H9 (cell line): ENCODE results near the gene TMEM135. TPM values are rescaled to one million over a fixed set of nuclear protein-coding genes. Genes with fewer than 3 reads are reported as not detected.

ENCODE experiments used
- DNase-seq: peaks from one replicate; pipeline ENCODE4 v3.0.0-alpha.2; 2017
- H2AFZ ChIP-seq: one replicate; pipeline ENCODE4 v1.6.1; 2013; ENCODE audit warnings: mild to moderate bottlenecking, low read length, control low read depth, moderate library complexity
- H2AK5ac ChIP-seq: 2 replicates; pipeline ENCODE4 v1.6.1; 2013; ENCODE audit warnings: low read length, control low read depth, mixed read lengths; ENCODE audit not compliant: insufficient read length
- H2BK120ac ChIP-seq: one replicate; pipeline ENCODE4 v1.6.1; 2013; ENCODE audit warnings: low read depth, mild to moderate bottlenecking, low read length, control low read depth, inconsistent platforms; ENCODE audit not compliant: poor library complexity, severe bottlenecking
- H2BK12ac ChIP-seq: 2 replicates; pipeline ENCODE4 v1.6.1; 2013; ENCODE audit warnings: low read length, control low read depth, mixed read lengths, low read depth; ENCODE audit not compliant: insufficient read length
- H2BK15ac ChIP-seq: 2 replicates; pipeline ENCODE4 v1.6.1; 2013; ENCODE audit warnings: low read depth, low read length, control low read depth
- H2BK20ac ChIP-seq: one replicate; pipeline ENCODE4 v1.6.1; 2013; ENCODE audit warnings: low read depth, mild to moderate bottlenecking, low read length, control low read depth, inconsistent platforms; ENCODE audit not compliant: poor library complexity, severe bottlenecking
- H2BK5ac ChIP-seq: 2 replicates; pipeline ENCODE4 v1.6.1; 2013; ENCODE audit warnings: low read length, control low read depth, mixed read lengths; ENCODE audit not compliant: insufficient read length
- H3K14ac ChIP-seq: 2 replicates; pipeline ENCODE4 v1.6.1; 2013; ENCODE audit warnings: low read length, control low read depth; ENCODE audit not compliant: insufficient read depth
- H3K18ac ChIP-seq: 2 replicates; pipeline ENCODE4 v1.6.1; 2013; ENCODE audit warnings: low read depth, mild to moderate bottlenecking, mixed read lengths, low read length, control low read depth; ENCODE audit not compliant: insufficient read length
- H3K23ac ChIP-seq: 2 replicates; pipeline ENCODE4 v1.6.1; 2013; ENCODE audit warnings: low read length, control low read depth, mixed read lengths, low read depth; ENCODE audit not compliant: insufficient read length
- H3K23me2 ChIP-seq: 2 replicates; pipeline ENCODE4 v1.6.1; 2013; ENCODE audit warnings: low read depth, mild to moderate bottlenecking, mixed read lengths, low read length, control low read depth; ENCODE audit not compliant: insufficient read length, poor library complexity, severe bottlenecking
- H3K27ac ChIP-seq: 2 replicates; pipeline ENCODE4 v1.5.1; 2013; ENCODE audit warnings: low read length, control low read depth, mixed read lengths, low read depth; ENCODE audit not compliant: insufficient read length
- H3K27me3 ChIP-seq: 2 replicates; pipeline ENCODE4 v1.6.1; 2013; ENCODE audit warnings: low read length, control low read depth, inconsistent platforms; ENCODE audit not compliant: insufficient read depth
- H3K4ac ChIP-seq: 2 replicates; pipeline ENCODE4 v1.6.1; 2013; ENCODE audit warnings: low read depth, mild to moderate bottlenecking, control low read depth, inconsistent platforms, low read length, moderate library complexity
- H3K4me1 ChIP-seq: 2 replicates; pipeline ENCODE4 v1.6.1; 2013; ENCODE audit warnings: low read length, control low read depth, inconsistent platforms; ENCODE audit not compliant: insufficient read depth
- H3K4me2 ChIP-seq: 2 replicates; pipeline ENCODE4 v1.6.1; 2013; ENCODE audit warnings: low read length, control low read depth, mixed read lengths; ENCODE audit not compliant: insufficient read length, insufficient read depth
- H3K56ac ChIP-seq: 2 replicates; pipeline ENCODE4 v1.6.1; 2013; ENCODE audit warnings: low read depth, mild to moderate bottlenecking, mixed read lengths, low read length, control low read depth; ENCODE audit not compliant: insufficient read length
- H3K79me1 ChIP-seq: 2 replicates; pipeline ENCODE4 v1.6.1; 2013; ENCODE audit warnings: low read depth, mild to moderate bottlenecking, moderate library complexity, low read length, control low read depth, inconsistent platforms; ENCODE audit not compliant: insufficient read depth, poor library complexity, severe bottlenecking
- H3K79me2 ChIP-seq: 2 replicates; pipeline ENCODE4 v1.6.1; 2013; ENCODE audit warnings: low read length, control low read depth, inconsistent platforms; ENCODE audit not compliant: insufficient read depth
- H3K9ac ChIP-seq: 2 replicates; pipeline ENCODE4 v1.6.1; 2013; ENCODE audit warnings: low read length, control low read depth, mixed read lengths; ENCODE audit not compliant: insufficient read length; ENCODE audit errors: extremely low read depth
- H3K9me3 ChIP-seq: one replicate; pipeline ENCODE4 v1.6.1; 2013; ENCODE audit warnings: low read depth, low read length, inconsistent platforms; ENCODE audit not compliant: control insufficient read depth
- H3T11ph ChIP-seq: one replicate; pipeline ENCODE4 v1.6.1; 2013; ENCODE audit warnings: mild to moderate bottlenecking, low read length, control low read depth, inconsistent platforms
- H4K20me1 ChIP-seq: one replicate; pipeline ENCODE4 v1.6.1; 2013; ENCODE audit not compliant: control insufficient read depth, insufficient read length, insufficient read depth
- H4K5ac ChIP-seq: 2 replicates; pipeline ENCODE4 v1.6.1; 2013; ENCODE audit warnings: low read depth, mild to moderate bottlenecking, mixed read lengths, low read length, control low read depth; ENCODE audit not compliant: insufficient read length
- H4K8ac ChIP-seq: replicated peaks from 2 replicates; pipeline ENCODE4 v1.6.1; 2013; ENCODE audit warnings: low read length, control low read depth, mixed read lengths, low read depth; ENCODE audit not compliant: insufficient read length
- H4K91ac ChIP-seq: 2 replicates; pipeline ENCODE4 v1.6.1; 2013; ENCODE audit warnings: low read depth, mild to moderate bottlenecking, moderate library complexity, mixed read lengths, low read length, control low read depth; ENCODE audit not compliant: insufficient read length
- H3K27ac Mint-ChIP-seq, 3 experiments: 2 replicates in 2 of 3; 3 replicates in 1 of 3; pipeline ENCODE4 v1.8.0; 2020 to 2021; ENCODE audit warnings: mixed read lengths in 3 of 3, mild to moderate bottlenecking in 1 of 3, moderate library complexity in 1 of 3
- H3K27me3 Mint-ChIP-seq: 2 replicates; pipeline ENCODE4 v1.8.0; 2021; ENCODE audit warnings: low read depth, mild to moderate bottlenecking, moderate library complexity, mixed read lengths
- H3K36me3 Mint-ChIP-seq, 3 experiments: 2 replicates in 2 of 3; 3 replicates in 1 of 3; pipeline ENCODE4 v1.8.0; 2020 to 2021; ENCODE audit warnings: low read depth in 3 of 3, mixed read lengths in 3 of 3; ENCODE audit not compliant: insufficient read depth in 1 of 3
- H3K4me1 Mint-ChIP-seq, 2 experiments: 2 replicates each; pipeline ENCODE4 v1.8.0; 2020; ENCODE audit warnings: mixed read lengths in 2 of 2
- H3K4me3 Mint-ChIP-seq, 2 experiments: 2 replicates in 1 of 2; 3 replicates in 1 of 2; pipeline ENCODE4 v1.8.0; 2020 to 2021; ENCODE audit warnings: mild to moderate bottlenecking in 2 of 2, mixed read lengths in 2 of 2, moderate library complexity in 1 of 2
- H3K9me3 Mint-ChIP-seq, 2 experiments: 2 replicates in 1 of 2; 3 replicates in 1 of 2; pipeline ENCODE4 v1.8.0; 2020; ENCODE audit warnings: mild to moderate bottlenecking in 2 of 2, mixed read lengths in 2 of 2, moderate library complexity in 1 of 2
- CTCF ChIP-seq: fragments of 200-600 bp; sonication (generic); conservative IDR thresholded peaks from 3 replicates; pipeline ENCODE4 v1.8.0; 2021; ENCODE audit warnings: antibody characterized with exemption, mild to moderate bottlenecking
- WGBS: extraction: QIAGEN DNeasy Blood & Tissue Kit; methylation state at CpG from one replicate; pipeline ENCODE4 v1.1.7; 2013; ENCODE audit warnings: missing lambda C conversion rate, low lambda C conversion rate, mixed read lengths; ENCODE audit not compliant: insufficient read length; ENCODE audit errors: extremely low coverage; 5-methylcytosine and 5-hydroxymethylcytosine counted together
- total RNA-seq: library from RNA; stranded (reverse); gene quantifications from 2 replicates; pipeline ENCODE4 v1.2.1, GENCODE V29; 2021

The TMEM135 gene
- total RNA-seq, 1 experiment from 2014 or later, result 25.2 TPM

GRCh38 chr11:87275176-87275575 is 237.4 kb downstream of the TMEM135 start:
- no peaks in the 10 kb centered on the region for H3K23me2 ChIP-seq
- H3K4me2 ChIP-seq, result no peak overlapping the region
- no peaks in the 10 kb centered on the region for H3K27me3 Mint-ChIP-seq
- H4K91ac ChIP-seq, result no peak overlapping the region
- no peak overlapping the region for H2BK20ac ChIP-seq
- no peak overlapping the region for H2AFZ ChIP-seq
- H3K4me1 Mint-ChIP-seq, result peaks cover 5 to 8% of the 10 kb centered on the region in 2 experiments
- H4K5ac ChIP-seq, result no peak overlapping the region
- no peak overlapping the region for H3K9ac ChIP-seq
- H3K36me3 Mint-ChIP-seq, result no peaks in the 10 kb centered on the region
- H3K56ac ChIP-seq, result no peak overlapping the region
- no peak overlapping the region for H3T11ph ChIP-seq
- H3K79me1 ChIP-seq, result no peaks in the 10 kb centered on the region
- H3K18ac ChIP-seq, result no peak overlapping the region
- no peak overlapping the region for H2BK15ac ChIP-seq
- H3K23ac ChIP-seq, result no peak overlapping the region
- no peak overlapping the region for H2BK5ac ChIP-seq
- H3K27ac Mint-ChIP-seq, result no peak overlapping the region
- no peak overlapping the region for H3K14ac ChIP-seq
- no peak for TF ChIP-seq CTCF
- H3K79me2 ChIP-seq, result no peaks in the 10 kb centered on the region
- no CpG with 5 or more reads among the region's 1 CpG for WGBS
- H3K9me3 Mint-ChIP-seq, result no peaks in the 10 kb centered on the region
- no peak overlapping the region for H2AK5ac ChIP-seq
- no peaks in the 10 kb centered on the region for H3K27me3 ChIP-seq
- H2BK12ac ChIP-seq, result no peak overlapping the region
- H3K4me1 ChIP-seq, result no peaks in the 10 kb centered on the region
- H3K9me3 ChIP-seq, result no peaks in the 10 kb centered on the region
- H4K20me1 ChIP-seq, result no peaks in the 10 kb centered on the region
- H3K4me3 Mint-ChIP-seq, result no peak overlapping the region
- no peak overlapping the region for H4K8ac ChIP-seq
- no peak for DNase-seq
- no peak overlapping the region for H2BK120ac ChIP-seq
- H3K27ac ChIP-seq, result no peak overlapping the region
- H3K4ac ChIP-seq, result no peak overlapping the region
